HEK293 (cell line): Measurements from ENCODE around the gene NEK8.

ENCODE experiments used
- EGR2 ChIP-seq: fragments of 450-650 bp; formaldehyde crosslinking; IDR thresholded peaks from 2 replicates; pipeline ENCODE4 v1.5.1; 2016; ENCODE audit warnings: low read depth, missing biosample characterization, missing genetic modification characterization
- FEZF1 ChIP-seq: fragments of 450-650 bp; formaldehyde crosslinking; IDR thresholded peaks from 2 replicates; pipeline ENCODE4 v1.5.1; 2016; ENCODE audit warnings: missing biosample characterization, missing genetic modification characterization
- OSR2 ChIP-seq: fragments of 450-650 bp; formaldehyde crosslinking; IDR thresholded peaks from 2 replicates; pipeline ENCODE4 v1.5.1; 2016; ENCODE audit warnings: missing biosample characterization, missing genetic modification characterization
- PATZ1 ChIP-seq: fragments of 450-650 bp; formaldehyde crosslinking; IDR thresholded peaks from 2 replicates; pipeline ENCODE4 v1.5.1; 2016; ENCODE audit warnings: missing biosample characterization, missing genetic modification characterization
- SETDB1 ChIP-seq: IDR thresholded peaks from one replicate; pipeline ENCODE4 v1.6.1; 2017; ENCODE audit warnings: mild to moderate bottlenecking, low read length, moderate library complexity, mixed read lengths; ENCODE audit not compliant: insufficient read length
- SP2 ChIP-seq: fragments of 450-650 bp; formaldehyde crosslinking; IDR thresholded peaks from 2 replicates; pipeline ENCODE4 v1.5.1; 2016; ENCODE audit warnings: missing biosample characterization, missing genetic modification characterization
- YY1 ChIP-seq: fragments of 450-650 bp; formaldehyde crosslinking; IDR thresholded peaks from 2 replicates; pipeline ENCODE4 v1.5.1; 2018; ENCODE audit warnings: missing biosample characterization, missing genetic modification characterization
- ZEB2 ChIP-seq: fragments of 450-650 bp; formaldehyde crosslinking; IDR thresholded peaks from 2 replicates; pipeline ENCODE4 v1.5.1; 2016; ENCODE audit warnings: missing biosample characterization, missing genetic modification characterization
- ZIC2 ChIP-seq: fragments of 450-650 bp; formaldehyde crosslinking; IDR thresholded peaks from 2 replicates; pipeline ENCODE4 v1.5.1; 2016; ENCODE audit warnings: missing biosample characterization, missing genetic modification characterization
- ZNF132 ChIP-seq: fragments of 450-650 bp; formaldehyde crosslinking; IDR thresholded peaks from 2 replicates; pipeline ENCODE4 v1.5.1; 2017; ENCODE audit warnings: missing biosample characterization, missing genetic modification characterization, borderline replicate concordance
- ZNF169 ChIP-seq: fragments of 450-650 bp; formaldehyde crosslinking; IDR thresholded peaks from 2 replicates; pipeline ENCODE4 v1.5.1; 2016; ENCODE audit warnings: missing biosample characterization, missing genetic modification characterization
- ZNF2 ChIP-seq: fragments of 450-650 bp; formaldehyde crosslinking; IDR thresholded peaks from 2 replicates; pipeline ENCODE4 v1.5.1; 2016; ENCODE audit warnings: missing biosample characterization, missing genetic modification characterization
- ZNF239 ChIP-seq: fragments of 450-650 bp; formaldehyde crosslinking; IDR thresholded peaks from 2 replicates; pipeline ENCODE4 v1.5.1; 2016; ENCODE audit warnings: missing biosample characterization, missing genetic modification characterization
- ZNF248 ChIP-seq: fragments of 450-650 bp; formaldehyde crosslinking; IDR thresholded peaks from 2 replicates; pipeline ENCODE4 v1.5.1; 2017; ENCODE audit warnings: missing biosample characterization, missing genetic modification characterization
- ZNF324 ChIP-seq: fragments of 450-650 bp; formaldehyde crosslinking; IDR thresholded peaks from 2 replicates; pipeline ENCODE4 v1.5.1; 2016; ENCODE audit warnings: missing biosample characterization, missing genetic modification characterization
- ZNF404 ChIP-seq: fragments of 450-650 bp; formaldehyde crosslinking; IDR thresholded peaks from 2 replicates; pipeline ENCODE4 v1.5.1; 2017; ENCODE audit warnings: missing biosample characterization, missing genetic modification characterization
- ZNF513 ChIP-seq: fragments of 450-650 bp; IDR thresholded peaks from 2 replicates; pipeline ENCODE4 v1.5.1; 2018; ENCODE audit warnings: missing biosample characterization, missing genetic modification characterization
- ZNF561 ChIP-seq: fragments of 450-650 bp; IDR thresholded peaks from 2 replicates; pipeline ENCODE4 v1.5.1; 2018; ENCODE audit warnings: missing biosample characterization, missing genetic modification characterization, borderline replicate concordance
- ZNF610 ChIP-seq: fragments of 450-650 bp; formaldehyde crosslinking; IDR thresholded peaks from 2 replicates; pipeline ENCODE4 v1.5.1; 2016; ENCODE audit warnings: missing biosample characterization, missing genetic modification characterization, borderline replicate concordance
- TF ChIP-seq, protein P1 (sequence below): fragments of 450-650 bp; formaldehyde crosslinking; IDR thresholded peaks from 2 replicates; pipeline ENCODE4 v1.5.1; 2016; ENCODE audit warnings: missing biosample characterization, missing genetic modification characterization, borderline replicate concordance
- TF ChIP-seq, protein P2 (sequence below): fragments of 450-650 bp; formaldehyde crosslinking; IDR thresholded peaks from 2 replicates; pipeline ENCODE4 v1.5.1; 2017; ENCODE audit warnings: missing biosample characterization, missing genetic modification characterization

NEK8 gene

DNA sequence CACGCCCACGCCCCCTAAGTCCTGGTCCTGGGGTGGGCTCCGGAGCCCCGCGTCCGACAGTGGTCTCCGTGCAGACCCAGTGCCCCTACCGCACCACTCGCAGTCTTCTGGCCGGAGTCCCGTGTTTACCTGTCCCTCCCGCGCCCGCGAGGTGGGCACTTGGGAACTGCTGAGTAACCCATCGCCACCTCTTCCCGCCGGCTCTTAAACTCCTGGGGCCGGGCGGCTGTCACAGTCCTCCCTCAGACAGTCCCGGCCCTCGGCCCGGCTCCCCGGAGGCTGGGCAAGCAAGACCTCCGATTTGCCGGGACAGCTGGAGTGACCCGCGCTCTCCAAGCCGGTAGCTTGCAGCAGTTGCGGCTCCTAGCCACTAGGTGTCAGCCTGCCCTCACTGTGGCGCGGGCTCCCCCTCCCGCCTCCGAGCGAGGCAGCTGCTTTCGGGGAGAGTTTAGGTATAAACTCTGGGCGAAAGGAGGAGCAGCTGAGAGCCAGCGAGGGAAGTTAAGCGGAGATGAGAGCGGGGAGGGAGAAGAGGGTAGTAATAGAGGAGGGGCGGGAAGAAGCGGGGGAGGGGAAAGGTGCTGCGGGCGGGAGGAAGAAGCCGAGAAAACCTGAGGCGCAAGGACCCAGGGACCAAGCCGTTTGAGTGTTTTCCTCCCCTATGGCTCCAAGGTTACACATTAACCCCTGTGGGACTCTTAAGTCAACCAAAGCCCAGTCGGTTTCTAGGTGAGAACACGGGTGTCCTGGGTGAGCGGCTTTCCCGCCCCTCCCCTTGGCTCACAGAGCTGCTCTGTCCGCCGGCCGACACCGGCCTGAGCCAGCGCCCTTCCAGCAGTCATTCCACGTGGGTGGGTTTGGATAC, 1.7 kb upstream of the NEK8 start (continued):
- TF ChIP-seq, protein P1, sequence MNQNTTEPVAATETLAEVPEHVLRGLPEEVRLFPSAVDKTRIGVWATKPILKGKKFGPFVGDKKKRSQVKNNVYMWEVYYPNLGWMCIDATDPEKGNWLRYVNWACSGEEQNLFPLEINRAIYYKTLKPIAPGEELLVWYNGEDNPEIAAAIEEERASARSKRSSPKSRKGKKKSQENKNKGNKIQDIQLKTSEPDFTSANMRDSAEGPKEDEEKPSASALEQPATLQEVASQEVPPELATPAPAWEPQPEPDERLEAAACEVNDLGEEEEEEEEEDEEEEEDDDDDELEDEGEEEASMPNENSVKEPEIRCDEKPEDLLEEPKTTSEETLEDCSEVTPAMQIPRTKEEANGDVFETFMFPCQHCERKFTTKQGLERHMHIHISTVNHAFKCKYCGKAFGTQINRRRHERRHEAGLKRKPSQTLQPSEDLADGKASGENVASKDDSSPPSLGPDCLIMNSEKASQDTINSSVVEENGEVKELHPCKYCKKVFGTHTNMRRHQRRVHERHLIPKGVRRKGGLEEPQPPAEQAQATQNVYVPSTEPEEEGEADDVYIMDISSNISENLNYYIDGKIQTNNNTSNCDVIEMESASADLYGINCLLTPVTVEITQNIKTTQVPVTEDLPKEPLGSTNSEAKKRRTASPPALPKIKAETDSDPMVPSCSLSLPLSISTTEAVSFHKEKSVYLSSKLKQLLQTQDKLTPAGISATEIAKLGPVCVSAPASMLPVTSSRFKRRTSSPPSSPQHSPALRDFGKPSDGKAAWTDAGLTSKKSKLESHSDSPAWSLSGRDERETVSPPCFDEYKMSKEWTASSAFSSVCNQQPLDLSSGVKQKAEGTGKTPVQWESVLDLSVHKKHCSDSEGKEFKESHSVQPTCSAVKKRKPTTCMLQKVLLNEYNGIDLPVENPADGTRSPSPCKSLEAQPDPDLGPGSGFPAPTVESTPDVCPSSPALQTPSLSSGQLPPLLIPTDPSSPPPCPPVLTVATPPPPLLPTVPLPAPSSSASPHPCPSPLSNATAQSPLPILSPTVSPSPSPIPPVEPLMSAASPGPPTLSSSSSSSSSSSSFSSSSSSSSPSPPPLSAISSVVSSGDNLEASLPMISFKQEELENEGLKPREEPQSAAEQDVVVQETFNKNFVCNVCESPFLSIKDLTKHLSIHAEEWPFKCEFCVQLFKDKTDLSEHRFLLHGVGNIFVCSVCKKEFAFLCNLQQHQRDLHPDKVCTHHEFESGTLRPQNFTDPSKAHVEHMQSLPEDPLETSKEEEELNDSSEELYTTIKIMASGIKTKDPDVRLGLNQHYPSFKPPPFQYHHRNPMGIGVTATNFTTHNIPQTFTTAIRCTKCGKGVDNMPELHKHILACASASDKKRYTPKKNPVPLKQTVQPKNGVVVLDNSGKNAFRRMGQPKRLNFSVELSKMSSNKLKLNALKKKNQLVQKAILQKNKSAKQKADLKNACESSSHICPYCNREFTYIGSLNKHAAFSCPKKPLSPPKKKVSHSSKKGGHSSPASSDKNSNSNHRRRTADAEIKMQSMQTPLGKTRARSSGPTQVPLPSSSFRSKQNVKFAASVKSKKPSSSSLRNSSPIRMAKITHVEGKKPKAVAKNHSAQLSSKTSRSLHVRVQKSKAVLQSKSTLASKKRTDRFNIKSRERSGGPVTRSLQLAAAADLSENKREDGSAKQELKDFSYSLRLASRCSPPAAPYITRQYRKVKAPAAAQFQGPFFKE (tag by site-specific recombination), result no peak
- TF ChIP-seq ZNF132, result no peak
- no peak for TF ChIP-seq ZNF169 (tag by site-specific recombination)
- TF ChIP-seq ZNF239 (tag by site-specific recombination), result no peak
- no peak for TF ChIP-seq ZNF248
- TF ChIP-seq OSR2 (tag by site-specific recombination), result 0 out of 2 replicates have a peak, but pooled peaks have one; percentile 18
- TF ChIP-seq PATZ1 (tag by site-specific recombination), result peak; percentile 95
- TF ChIP-seq SP2 (tag by site-specific recombination), result peak; percentile 87
- peak; percentile 43; the same call in 1 of the 2 replicates for TF ChIP-seq ZNF561
- TF ChIP-seq FEZF1 (tag by site-specific recombination), result no peak
- 0 out of 2 replicates have a peak, but pooled peaks have one; percentile 31 for TF ChIP-seq ZNF2
- TF ChIP-seq ZEB2 (tag by site-specific recombination), result peak; percentile 98
- peak; percentile 77 for TF ChIP-seq ZNF513 (tag by site-specific recombination)
- no peak for TF ChIP-seq ZNF404
- TF ChIP-seq YY1, result no peak
- peak; percentile 32 for TF ChIP-seq ZNF324 (tag by site-specific recombination)
- TF ChIP-seq SETDB1, result no peak
- TF ChIP-seq, protein P2, sequence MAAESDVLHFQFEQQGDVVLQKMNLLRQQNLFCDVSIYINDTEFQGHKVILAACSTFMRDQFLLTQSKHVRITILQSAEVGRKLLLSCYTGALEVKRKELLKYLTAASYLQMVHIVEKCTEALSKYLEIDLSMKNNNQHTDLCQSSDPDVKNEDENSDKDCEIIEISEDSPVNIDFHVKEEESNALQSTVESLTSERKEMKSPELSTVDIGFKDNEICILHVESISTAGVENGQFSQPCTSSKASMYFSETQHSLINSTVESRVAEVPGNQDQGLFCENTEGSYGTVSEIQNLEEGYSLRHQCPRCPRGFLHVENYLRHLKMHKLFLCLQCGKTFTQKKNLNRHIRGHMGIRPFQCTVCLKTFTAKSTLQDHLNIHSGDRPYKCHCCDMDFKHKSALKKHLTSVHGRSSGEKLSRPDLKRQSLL (tag by site-specific recombination), result no peak
- peak; percentile 29; the same call in 1 of the 2 replicates for TF ChIP-seq ZNF610
- peak; percentile 85 for TF ChIP-seq EGR2 (tag by site-specific recombination)
- peak; percentile 35; the same call in 1 of the 2 replicates for TF ChIP-seq ZIC2 (tag by site-specific recombination)
